Suprapubic skin (tissue), 4 donors: ENCODE data around the gene TEF. TPM values are rescaled to one million over a fixed set of nuclear protein-coding genes. Genes with fewer than 3 reads are reported as not detected.

ENCODE experiments used
- DNase-seq, 2 donors: peaks; one replicate each; pipeline ENCODE4 v3.0.0-alpha.2; 2019; ENCODE audit warnings: low spot score in 2 of 2
- H3K27ac ChIP-seq: fragments of 200-600 bp; sonication (generic); one replicate; pipeline ENCODE4 v1.5.1; 2019
- H3K27me3 ChIP-seq: fragments of 200-600 bp; sonication (generic); one replicate; pipeline ENCODE4 v1.5.1; 2019
- H3K36me3 ChIP-seq: fragments of 200-600 bp; sonication (generic); one replicate; pipeline ENCODE4 v1.5.1; 2019
- H3K4me1 ChIP-seq: fragments of 200-600 bp; sonication (generic); one replicate; pipeline ENCODE4 v1.5.1; 2019
- H3K4me3 ChIP-seq: fragments of 200-600 bp; sonication (generic); one replicate; pipeline ENCODE4 v1.5.1; 2019; ENCODE audit warnings: mild to moderate bottlenecking
- H3K9me3 ChIP-seq: fragments of 200-600 bp; sonication (generic); one replicate; pipeline ENCODE4 v1.5.1; 2019
- CTCF ChIP-seq, 2 donors: fragments of 200-600 bp in 1 of 2; fragments of 450-650 bp in 1 of 2; sonication (generic) in 1 of 2; IDR thresholded peaks; one replicate each; pipeline ENCODE4 v1.5.1; 2016 to 2019; ENCODE audit warnings: antibody characterized with exemption in 2 of 2, mild to moderate bottlenecking in 1 of 2, moderate library complexity in 1 of 2
- EP300 ChIP-seq: sonication (generic); formaldehyde crosslinking; IDR thresholded peaks from one replicate; pipeline ENCODE4 v1.6.1; 2017; ENCODE audit warnings: antibody characterized with exemption
- POLR2A ChIP-seq, 2 donors: fragments of 450-650 bp; IDR thresholded peaks; one replicate each; pipeline ENCODE4 v1.6.1; 2017; ENCODE audit warnings: antibody characterized with exemption in 2 of 2, mild to moderate bottlenecking in 2 of 2, moderate library complexity in 2 of 2
- POLR2AphosphoS5 ChIP-seq, 3 donors: sonication (generic); formaldehyde crosslinking; IDR thresholded peaks; one replicate each; pipeline ENCODE4 v1.6.1; 2017; ENCODE audit warnings: antibody characterized with exemption in 3 of 3
- WGBS: methylation state at CpG from one replicate; pipeline ENCODE4 v1.1.5; 2018; 5-methylcytosine and 5-hydroxymethylcytosine counted together
- total RNA-seq, 4 donors: library from RNA; depleted of rRNA; stranded (reverse); fragments of >200 nt; gene quantifications; one replicate each; pipeline ENCODE4 v1.1.0, GENCODE V29; 2016

Gene TEF
- total RNA-seq, 4 donors from 2014 or later: 36.1 to 87.4 (median 46.8) TPM

GRCh38 chr22:41411021-41411851, 29.5 kb downstream of the TEF start:
- H3K9me3 ChIP-seq: no peaks in the 10 kb centered on the region
- TF ChIP-seq CTCF (IDR thresholded peaks at IDR 0.05) (no peak), POLR2A (IDR thresholded peaks at IDR 0.05) (no peak), POLR2AphosphoS5 (IDR thresholded peaks at IDR 0.05) (peak in 2 of 3 donors; percentile 52 to 74), EP300 (peak; percentile 79)
- H3K4me1 ChIP-seq: peaks cover 51% of the 10 kb centered on the region
- H3K27me3 ChIP-seq: no peaks in the 10 kb centered on the region
- 70% methylated on average over 11 of the region's 11 CpGs for WGBS
- no peak overlapping the region for H3K4me3 ChIP-seq
- peak overlapping the region; percentile 97 for H3K27ac ChIP-seq
- DNase-seq: no peak
- no peaks in the 10 kb centered on the region for H3K36me3 ChIP-seq

- DNase-seq: no peak
- no peaks in the 10 kb centered on the region for H3K9me3 ChIP-seq
- H3K4me1 ChIP-seq: peaks cover 63% of the 10 kb centered on the region
- TF ChIP-seq CTCF (IDR thresholded peaks at IDR 0.05) (no peak), POLR2A (IDR thresholded peaks at IDR 0.05) (no peak), POLR2AphosphoS5 (IDR thresholded peaks at IDR 0.05) (no peak), EP300 (no peak)
- H3K27me3 ChIP-seq: no peaks in the 10 kb centered on the region
- peak overlapping the region; percentile 20 for H3K27ac ChIP-seq
- H3K36me3 ChIP-seq: no peaks in the 10 kb centered on the region
- WGBS: 91% methylated on average over 4 of the region's 4 CpGs
- H3K4me3 ChIP-seq: peak overlapping the region; percentile 71
These were observed 33.8 kb downstream of the TEF start for GRCh38 chr22:41415554-41415953.

- Histone ChIP-seq H3K4me1 (peaks cover 40% of the 10 kb centered on the region), H3K27me3 (no peaks in the 10 kb centered on the region), H3K9me3 (no peaks in the 10 kb centered on the region), H3K36me3 (peaks cover under 1% of the 10 kb centered on the region), H3K4me3 (no peak overlapping the region), H3K27ac (peak overlapping the region; percentile 63)
- peak; percentile 91 for DNase-seq
- TF ChIP-seq POLR2AphosphoS5 (IDR thresholded peaks at IDR 0.05) (peak in 2 of 3 donors; percentile 48 to 96), CTCF (IDR thresholded peaks at IDR 0.05) (no peak), EP300 (peak; percentile 89), POLR2A (IDR thresholded peaks at IDR 0.05) (no peak)
- WGBS: 43% methylated on average over 13 of the region's 13 CpGs
These were observed 36.1 kb downstream of the TEF start for GRCh38 chr22:41417622-41418390.

GRCh38 chr22:41418717-41419116, 37.0 kb downstream of the TEF start:
- Histone ChIP-seq H3K4me3 (no peak overlapping the region), H3K27ac (peak overlapping the region; percentile 63), H3K36me3 (peaks cover 9% of the 10 kb centered on the region), H3K9me3 (no peaks in the 10 kb centered on the region), H3K27me3 (no peaks in the 10 kb centered on the region), H3K4me1 (peaks cover 37% of the 10 kb centered on the region)
- TF ChIP-seq EP300: no peak
- no peak for TF ChIP-seq POLR2AphosphoS5 (IDR thresholded peaks at IDR 0.05)
- TF ChIP-seq CTCF (IDR thresholded peaks at IDR 0.05): no peak
- no peak for TF ChIP-seq POLR2A (IDR thresholded peaks at IDR 0.05)
- 87% methylated on average over 9 of the region's 9 CpGs for WGBS
- no peak for DNase-seq
